Activated CD8-positive, alpha-beta T cell treated with anti-CD3 and anti-CD28 coated beads, Interleukin-2, amount 10 ng/mL, durations not matched to agents 7 days and 5 days (primary cell): Measurements from ENCODE around the gene METTL27. TPM values are rescaled to one million over a fixed set of nuclear protein-coding genes. Genes with fewer than 3 reads are reported as not detected.
A peak's percentile ranks its signal among the peaks of the same experiment; 100 is the strongest.
"Not testable (repeated sequence)": the region's sequence is repeated elsewhere in the genome, so short reads cannot be mapped to it uniquely, and the experiment has no call there.

Experiments
- ATAC-seq: fragments of 150-1000 bp; cut with Tn5 transposase; one replicate; pipeline ENCODE4 v1.10.0; 2021; ENCODE audit warnings: moderate library complexity
- CTCF ChIA-PET: fragments of 350-600 bp; sonication (Branson Sonifier 250); formaldehyde crosslinking; loops from one replicate; lab custom pipeline; 2021; ENCODE audit warnings: antibody characterized with exemption; lab: Charles Lee
- POLR2A ChIA-PET: fragments of 350-600 bp; sonication (Branson Sonifier 250); formaldehyde crosslinking; loops from one replicate; lab custom pipeline; 2021; ENCODE audit warnings: antibody characterized with exemption; lab: Charles Lee
- DNase-seq: peaks from one replicate; pipeline ENCODE4 v3.0.0-alpha.2; 2020
- H3K27ac Mint-ChIP-seq: one replicate; pipeline ENCODE4 v1.8.0; 2021; ENCODE audit warnings: mild to moderate bottlenecking, mixed read lengths
- H3K27me3 Mint-ChIP-seq: one replicate; pipeline ENCODE4 v1.8.0; 2021; ENCODE audit warnings: low read depth, mixed read lengths
- H3K36me3 Mint-ChIP-seq: one replicate; pipeline ENCODE4 v1.8.0; 2021; ENCODE audit warnings: low read depth, mixed read lengths
- H3K4me1 Mint-ChIP-seq: one replicate; pipeline ENCODE4 v1.8.0; 2021; ENCODE audit warnings: low read depth, mixed read lengths
- H3K4me3 Mint-ChIP-seq: one replicate; pipeline ENCODE4 v1.8.0; 2021; ENCODE audit warnings: mild to moderate bottlenecking, mixed read lengths
- H3K9me3 Mint-ChIP-seq: one replicate; pipeline ENCODE4 v1.8.0; 2022; ENCODE audit warnings: mixed read lengths; ENCODE audit not compliant: insufficient read depth
- total RNA-seq, 2 experiments: library from RNA; stranded (reverse); gene quantifications; one replicate each; pipeline ENCODE4 v1.2.3, GENCODE V29; 2021

METTL27 gene
- total RNA-seq, 2 experiments from 2014 or later: not detected

DNA sequence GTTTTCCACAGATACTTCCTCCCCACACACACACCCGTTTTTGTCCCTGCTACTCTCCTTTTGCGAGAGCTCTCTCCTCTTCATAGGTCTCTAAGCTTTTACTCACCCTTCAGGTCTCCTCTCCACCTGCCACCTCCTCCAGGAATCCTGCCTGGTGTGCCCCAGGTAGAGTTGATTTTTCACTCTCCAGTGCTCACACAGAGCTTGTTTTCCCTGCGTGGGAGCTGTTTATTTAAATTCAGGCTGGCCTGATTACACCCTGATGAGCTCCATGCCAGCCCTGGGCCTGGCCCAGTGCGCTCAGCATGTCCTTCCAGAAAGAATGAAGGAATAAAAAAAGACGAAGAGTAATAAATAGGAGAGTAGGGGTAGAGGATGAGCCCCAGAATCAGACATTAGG, 19.1 kb downstream of the METTL27 start:
- CTCF ChIA-PET: no interaction called here
- Mint-ChIP-seq H3K27ac (no peak overlapping the region), H3K27me3 (peaks cover 20% of the 10 kb centered on the region), H3K4me3 (no peak overlapping the region), H3K4me1 (peaks cover 17% of the 10 kb centered on the region), H3K36me3 (no peaks in the 10 kb centered on the region), H3K9me3 (no peaks in the 10 kb centered on the region)
- POLR2A ChIA-PET: no interaction called here
- ATAC-seq (no peak), DNase-seq (no peak)

DNA sequence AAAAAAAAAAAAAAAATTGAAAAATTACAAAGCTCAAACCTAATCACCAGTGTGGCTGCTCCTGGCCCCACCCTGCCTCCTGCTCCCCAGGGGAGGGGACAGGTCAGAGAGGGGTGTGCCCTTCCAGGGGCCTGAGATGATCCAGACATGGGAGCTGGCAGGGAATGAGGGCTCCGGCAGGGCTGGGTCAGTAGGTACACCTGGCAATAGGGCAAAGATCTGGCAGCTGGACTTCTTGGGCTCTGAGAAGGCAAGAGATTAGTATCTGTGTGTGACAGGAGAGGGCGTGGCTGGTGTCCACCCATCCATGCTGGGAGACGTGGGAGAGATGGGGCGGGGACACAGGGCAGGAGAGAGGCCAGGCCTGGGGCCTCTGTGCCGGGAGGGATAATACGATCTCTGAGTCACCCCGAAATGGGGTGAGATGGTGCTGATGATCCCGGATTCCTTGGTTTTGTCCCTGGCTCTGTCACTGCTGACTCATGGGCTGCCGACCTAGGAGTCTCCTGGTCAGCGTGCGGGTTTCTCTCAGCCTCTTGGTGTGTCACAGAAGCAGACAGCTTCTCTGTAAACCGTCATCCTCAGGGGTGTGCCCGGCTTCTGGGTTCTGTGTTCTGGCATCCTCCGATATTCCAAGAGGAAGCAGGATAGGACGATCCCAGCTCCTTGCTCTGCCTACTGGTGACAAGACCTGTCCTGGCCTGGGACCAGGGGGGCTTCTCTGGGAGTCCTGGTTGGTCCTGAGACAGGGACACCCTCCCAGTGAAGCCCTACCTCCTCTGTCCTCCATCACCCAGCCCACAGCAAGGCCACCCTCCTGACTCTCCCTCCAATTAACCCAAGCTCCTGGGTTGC, 19.8 kb downstream of the METTL27 start:
- H3K9me3 Mint-ChIP-seq: no peaks in the 10 kb centered on the region
- peaks cover 18% of the 10 kb centered on the region for H3K27me3 Mint-ChIP-seq
- DNase-seq (no peak), ATAC-seq (no peak)
- H3K4me3 Mint-ChIP-seq: no peak overlapping the region
- POLR2A ChIA-PET: no interaction called here
- no peaks in the 10 kb centered on the region for H3K36me3 Mint-ChIP-seq
- H3K4me1 Mint-ChIP-seq: peaks cover 11% of the 10 kb centered on the region
- no peak overlapping the region for H3K27ac Mint-ChIP-seq
- CTCF ChIA-PET: interaction anchor here (1.0 kb wide), 1 partner anchor 11 kb away, joined by 4 read pairs; no protein-coding TSS in a partner anchor

DNA sequence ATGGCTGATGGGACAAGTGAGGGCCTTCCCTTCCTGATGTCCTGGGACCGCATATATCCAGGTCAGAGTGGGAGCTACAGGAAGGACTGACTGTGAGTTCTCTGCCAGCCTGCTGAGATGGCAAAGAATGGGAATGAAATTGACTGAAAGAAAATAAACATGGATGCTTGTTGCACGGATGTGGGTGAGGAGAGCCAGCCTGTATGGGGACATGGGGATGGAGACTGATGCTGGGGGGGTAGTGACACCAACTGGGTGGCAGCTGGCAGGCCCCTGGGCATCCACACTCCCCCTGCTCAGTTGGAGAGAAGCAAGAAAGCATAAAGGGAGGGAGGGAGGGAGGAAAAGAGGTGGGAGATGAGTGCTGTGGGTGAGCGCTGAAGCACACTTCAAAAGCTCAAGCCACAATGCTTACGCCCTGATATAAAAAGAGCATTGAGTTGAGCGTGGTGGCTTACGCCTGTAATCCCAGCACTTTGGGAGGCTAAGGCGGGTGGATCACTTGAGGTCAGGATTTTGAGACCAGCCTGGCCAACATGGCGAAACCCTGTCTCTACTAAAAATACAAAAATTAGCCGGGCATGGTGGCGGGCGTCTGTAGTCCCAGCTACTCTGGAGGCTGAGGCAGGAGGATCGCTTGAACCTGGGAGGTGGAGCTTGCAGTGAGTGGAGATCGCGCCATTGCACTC, 20.6 kb downstream of the METTL27 start:
- CTCF ChIA-PET: interaction anchor here (0.8 to 1.0 kb wide), 2 partner anchors 10 to 33 kb away, joined by 3 to 4 read pairs; no protein-coding TSS in a partner anchor

DNA sequence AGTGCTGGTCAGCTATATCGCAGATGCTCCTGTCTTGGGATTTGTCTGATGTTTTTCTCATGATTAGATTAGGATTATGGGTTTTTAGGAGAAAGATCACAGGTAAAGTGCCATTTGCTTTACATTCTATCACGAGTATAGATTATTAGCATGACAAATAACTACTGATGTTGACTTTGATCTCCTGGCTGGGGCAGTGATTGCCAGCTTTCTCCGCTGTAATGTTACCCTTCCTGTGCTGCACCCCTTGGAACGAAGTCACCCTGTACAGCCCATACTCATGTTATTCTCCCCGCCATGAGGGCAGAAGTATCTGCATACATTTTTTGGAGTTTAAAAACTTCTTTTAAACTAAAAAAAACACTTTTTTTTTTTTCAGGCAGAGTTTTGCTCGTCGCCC, 22.3 kb downstream of the METTL27 start:
- H3K4me3 Mint-ChIP-seq: no peak overlapping the region
- H3K4me1 Mint-ChIP-seq: no peaks in the 10 kb centered on the region
- no peak overlapping the region for H3K27ac Mint-ChIP-seq
- CTCF ChIA-PET: interaction anchor here (1.0 kb wide), 1 partner anchor 35 kb away, joined by 3 read pairs; no protein-coding TSS in a partner anchor
- H3K9me3 Mint-ChIP-seq: no peaks in the 10 kb centered on the region
- ATAC-seq: no peak
- no peak for DNase-seq
- H3K27me3 Mint-ChIP-seq: peaks cover 3% of the 10 kb centered on the region
- POLR2A ChIA-PET: no interaction called here
- no peaks in the 10 kb centered on the region for H3K36me3 Mint-ChIP-seq

More for the DNA sequence above, 20.6 kb downstream of the METTL27 start:
- POLR2A ChIA-PET, H3K4me3 Mint-ChIP-seq, DNase-seq, H3K36me3 Mint-ChIP-seq, H3K27ac Mint-ChIP-seq, H3K9me3 Mint-ChIP-seq, H3K4me1 Mint-ChIP-seq, ATAC-seq: not testable (repeated sequence)
- H3K27me3 Mint-ChIP-seq: peaks cover 12% of the 10 kb centered on the region

DNA sequence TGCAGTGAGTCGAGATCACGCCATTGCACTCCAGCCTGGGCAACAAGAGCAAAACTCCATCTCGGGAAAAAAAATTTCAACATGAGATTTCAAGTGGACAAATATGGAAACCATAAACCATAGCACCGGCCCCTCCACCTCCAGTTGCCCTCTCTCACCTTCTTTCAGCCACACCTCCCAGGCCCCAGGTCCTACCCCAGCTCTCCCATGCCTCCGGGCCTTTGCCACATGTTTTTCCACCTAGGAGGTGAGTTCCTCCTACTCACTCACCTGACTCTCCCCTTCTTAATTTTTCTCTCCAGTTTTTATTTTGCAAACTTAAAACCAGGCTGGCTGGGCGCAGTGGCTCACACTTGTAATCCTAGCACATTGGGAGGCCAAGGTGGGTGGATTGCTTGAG, 25.2 kb downstream of the METTL27 start:
- DNase-seq: no peak
- H3K27me3 Mint-ChIP-seq: no peaks in the 10 kb centered on the region
- no peak overlapping the region for H3K27ac Mint-ChIP-seq
- H3K9me3 Mint-ChIP-seq: no peaks in the 10 kb centered on the region
- no peaks in the 10 kb centered on the region for H3K4me1 Mint-ChIP-seq
- ChIA-PET CTCF (no interaction called here), POLR2A (no interaction called here)
- H3K4me3 Mint-ChIP-seq: no peak overlapping the region
- ATAC-seq: no peak
- no peaks in the 10 kb centered on the region for H3K36me3 Mint-ChIP-seq

DNA sequence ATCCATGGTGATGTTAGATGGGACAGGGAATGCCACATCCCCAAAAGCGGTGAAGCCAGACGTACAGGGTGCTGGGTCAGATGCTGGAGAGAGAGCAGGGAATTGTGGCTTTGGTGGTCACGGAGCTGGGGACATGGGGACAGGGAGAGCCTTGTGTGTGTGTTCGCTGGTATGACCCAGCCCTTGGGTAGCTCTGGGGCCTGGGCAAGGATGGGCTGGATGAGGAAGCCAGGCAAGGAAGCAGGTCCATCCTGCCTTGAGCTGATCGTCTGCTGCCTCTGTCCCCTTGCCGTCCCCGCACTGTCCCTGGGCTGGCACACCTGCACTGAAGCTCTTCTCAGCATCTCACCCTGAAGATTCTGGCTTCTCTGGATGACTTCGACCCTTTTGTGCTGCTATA, 26.9 kb downstream of the METTL27 start:
- no peaks in the 10 kb centered on the region for H3K4me1 Mint-ChIP-seq
- ChIA-PET CTCF (interaction anchor here (1.8 kb wide), 1 partner anchor 211 kb away, joined by 4 read pairs; no protein-coding TSS in a partner anchor), POLR2A (no interaction called here)
- H3K36me3 Mint-ChIP-seq: no peaks in the 10 kb centered on the region
- no peaks in the 10 kb centered on the region for H3K9me3 Mint-ChIP-seq
- no peak overlapping the region for H3K27ac Mint-ChIP-seq
- no peaks in the 10 kb centered on the region for H3K27me3 Mint-ChIP-seq
- H3K4me3 Mint-ChIP-seq: no peak overlapping the region
- DNase-seq: no peak
- ATAC-seq: no peak

DNA sequence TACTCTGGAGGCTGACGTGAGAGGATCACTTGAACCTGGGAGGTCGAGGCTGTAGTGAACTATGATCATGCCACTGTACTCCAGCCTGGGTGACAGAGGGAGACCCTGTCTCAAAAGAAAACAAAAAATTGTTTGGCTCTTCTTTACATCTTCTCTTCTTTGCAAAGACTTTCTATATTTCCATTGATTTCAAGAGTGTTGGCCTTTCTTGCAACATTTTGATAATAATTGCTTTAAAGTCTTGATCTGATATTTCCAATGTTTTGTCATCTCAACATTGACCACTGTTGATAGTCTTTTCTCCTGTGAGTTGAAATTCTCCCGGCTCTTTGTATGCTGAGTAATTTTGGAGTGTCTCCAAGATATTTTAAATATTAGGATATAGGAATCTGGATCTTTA, 29.3 kb downstream of the METTL27 start:
- H3K36me3 Mint-ChIP-seq: no peaks in the 10 kb centered on the region
- no peaks in the 10 kb centered on the region for H3K27me3 Mint-ChIP-seq
- DNase-seq (no peak), ATAC-seq (no peak)
- H3K27ac Mint-ChIP-seq: no peak overlapping the region
- ChIA-PET POLR2A (no interaction called here), CTCF (interaction anchor here (3.1 kb wide), 1 partner anchor 42 kb away, joined by 42 read pairs; no protein-coding TSS in a partner anchor)
- no peaks in the 10 kb centered on the region for H3K4me1 Mint-ChIP-seq
- H3K4me3 Mint-ChIP-seq: no peak overlapping the region
- no peaks in the 10 kb centered on the region for H3K9me3 Mint-ChIP-seq

DNA sequence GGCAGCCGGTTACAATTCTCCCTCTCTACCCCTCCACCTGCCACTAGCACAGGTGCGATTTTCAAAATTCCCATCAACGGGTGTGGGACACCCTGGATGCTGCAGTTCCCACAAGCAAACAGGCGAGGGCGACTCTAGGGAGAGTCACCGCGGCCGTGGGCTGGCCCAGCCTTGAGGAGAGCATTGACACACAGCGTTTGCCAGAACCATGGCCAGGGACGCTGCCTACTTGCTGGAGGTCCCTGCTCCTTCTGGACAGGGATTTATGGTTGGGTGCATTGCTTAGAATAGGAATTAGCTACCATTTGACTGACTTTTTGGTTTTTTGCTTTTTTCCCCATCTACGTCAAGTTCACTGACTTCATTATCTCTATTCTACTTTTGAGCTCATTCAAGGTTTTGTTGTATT, 30.6 kb downstream of the METTL27 start:
- ChIA-PET CTCF (interaction anchor here (0.7 to 3.1 kb wide), 5 partner anchors 10 to 51 kb away, joined by 3 to 42 read pairs (median 4); no protein-coding TSS in a partner anchor), POLR2A (no interaction called here)
- DNase-seq: peak; percentile 59
- Mint-ChIP-seq H3K36me3 (no peaks in the 10 kb centered on the region), H3K27ac (no peak overlapping the region), H3K4me1 (no peaks in the 10 kb centered on the region), H3K9me3 (no peaks in the 10 kb centered on the region), H3K27me3 (no peaks in the 10 kb centered on the region), H3K4me3 (no peak overlapping the region)
- ATAC-seq: peak; percentile 86

DNA sequence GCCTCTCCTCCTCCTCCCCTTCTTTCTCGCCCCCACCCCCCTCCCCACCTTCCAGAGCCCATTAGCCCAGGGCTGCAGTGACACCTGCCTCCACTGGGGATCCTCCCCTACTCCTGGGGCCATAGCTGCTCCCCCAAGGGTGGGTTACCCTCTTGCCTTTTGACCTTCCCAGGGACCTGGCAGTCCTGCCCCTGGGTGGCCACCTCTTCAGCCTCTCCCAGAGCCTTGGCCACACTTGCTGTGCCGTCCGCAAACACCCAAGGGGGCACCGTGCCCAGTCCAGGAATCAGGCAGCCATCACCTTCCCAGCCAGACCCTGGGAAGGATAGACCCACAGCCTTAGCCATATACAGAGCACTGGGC, 31.3 kb downstream of the METTL27 start:
- ATAC-seq: no peak
- Mint-ChIP-seq H3K36me3 (no peaks in the 10 kb centered on the region), H3K9me3 (no peaks in the 10 kb centered on the region), H3K4me3 (no peak overlapping the region), H3K4me1 (no peaks in the 10 kb centered on the region), H3K27ac (no peak overlapping the region), H3K27me3 (no peaks in the 10 kb centered on the region)
- CTCF ChIA-PET: interaction anchor here (0.8 to 3.1 kb wide), 2 partner anchors 24 to 44 kb away, joined by 3 to 42 read pairs; no protein-coding TSS in a partner anchor
- DNase-seq: no peak
- POLR2A ChIA-PET: no interaction called here

DNA sequence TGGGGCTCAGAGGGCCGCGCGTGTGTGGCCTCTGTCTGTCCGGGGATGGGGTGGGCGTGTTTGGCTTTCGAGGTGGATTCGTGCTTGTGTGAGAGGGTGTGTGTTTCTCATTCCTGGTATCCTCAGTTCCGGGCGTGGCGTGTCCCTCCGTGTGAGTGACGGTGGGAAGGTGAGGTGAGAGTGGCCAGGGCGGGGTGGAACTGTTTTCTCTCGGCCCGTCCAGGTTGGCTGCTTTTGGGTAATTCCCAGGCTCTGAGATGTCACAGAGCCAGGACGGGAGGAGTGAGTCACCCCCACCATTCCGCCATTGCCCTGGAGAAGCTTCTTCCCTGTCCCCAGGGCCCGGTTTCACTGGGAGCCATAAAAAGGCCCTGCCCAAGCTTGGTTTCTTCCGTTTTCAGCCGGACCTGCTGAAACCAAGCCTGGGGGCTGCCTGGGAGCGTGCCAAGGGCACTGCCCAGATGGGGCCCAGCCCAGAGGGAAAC, 32.8 kb downstream of the METTL27 start:
- CTCF ChIA-PET: no interaction called here
- no peaks in the 10 kb centered on the region for H3K9me3 Mint-ChIP-seq
- no peak overlapping the region for H3K27ac Mint-ChIP-seq
- ATAC-seq: no peak
- no peak for DNase-seq
- H3K4me3 Mint-ChIP-seq: no peak overlapping the region
- H3K27me3 Mint-ChIP-seq: peaks cover 2% of the 10 kb centered on the region
- POLR2A ChIA-PET: no interaction called here
- H3K4me1 Mint-ChIP-seq: no peaks in the 10 kb centered on the region
- H3K36me3 Mint-ChIP-seq: no peaks in the 10 kb centered on the region

DNA sequence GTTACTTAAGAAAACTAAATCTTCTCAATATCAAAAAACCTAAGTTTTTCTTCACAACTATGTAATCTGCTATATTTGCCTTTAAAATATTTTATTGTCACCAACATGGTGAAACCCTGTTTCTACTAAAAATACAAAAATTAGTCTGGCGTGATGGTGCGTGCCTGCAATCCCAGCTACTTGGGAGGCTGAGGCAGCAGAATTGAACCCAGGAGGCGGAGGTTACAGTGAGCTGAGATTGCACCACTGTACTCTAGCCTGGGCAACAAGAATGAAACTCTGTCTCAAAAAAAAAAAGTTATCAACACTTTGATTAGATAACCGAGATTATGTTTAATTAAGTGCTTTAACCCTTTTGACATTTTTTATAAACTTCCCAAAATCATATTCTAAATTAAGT, 39.9 kb downstream of the METTL27 start:
- Mint-ChIP-seq H3K4me3 (no peak overlapping the region), H3K27ac (no peak overlapping the region), H3K9me3 (no peaks in the 10 kb centered on the region), H3K27me3 (peaks cover 7% of the 10 kb centered on the region), H3K36me3 (no peaks in the 10 kb centered on the region), H3K4me1 (no peaks in the 10 kb centered on the region)
- ATAC-seq (no peak), DNase-seq (no peak)
- POLR2A ChIA-PET: no interaction called here
- CTCF ChIA-PET: no interaction called here

DNA sequence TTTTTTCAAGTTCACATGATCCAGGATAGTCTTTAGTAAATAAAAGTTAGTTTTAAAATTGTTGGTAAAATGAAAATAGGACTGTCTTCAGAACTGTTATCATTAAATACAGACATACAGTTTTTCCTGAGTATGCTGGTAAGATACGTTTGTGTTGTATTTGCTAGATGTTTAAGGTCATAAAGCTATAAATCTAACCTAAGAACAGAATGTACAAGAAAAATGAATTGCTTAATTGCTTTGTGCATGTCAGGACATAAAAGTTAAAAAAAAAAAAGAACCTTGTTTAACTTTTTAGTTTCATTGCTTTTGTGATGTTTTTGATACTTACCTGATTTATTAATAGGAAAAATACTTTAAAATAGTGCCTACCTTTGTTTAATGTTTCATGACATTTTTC, 40.7 kb downstream of the METTL27 start:
- ChIA-PET CTCF (interaction anchor here (1.1 kb wide), 1 partner anchor 10 kb away, joined by 3 read pairs; no protein-coding TSS in a partner anchor), POLR2A (no interaction called here)
- ATAC-seq (no peak), DNase-seq (no peak)
- no peak overlapping the region for H3K27ac Mint-ChIP-seq
- H3K27me3 Mint-ChIP-seq: peaks cover 7% of the 10 kb centered on the region
- no peaks in the 10 kb centered on the region for H3K9me3 Mint-ChIP-seq
- H3K36me3 Mint-ChIP-seq: no peaks in the 10 kb centered on the region
- H3K4me3 Mint-ChIP-seq: no peak overlapping the region
- H3K4me1 Mint-ChIP-seq: no peaks in the 10 kb centered on the region
